Measurements from ENCODE around the gene CNDP2.
"Not testable (repeated sequence)": the region's sequence is repeated elsewhere in the genome, so short reads cannot be mapped to it uniquely, and the experiment has no call there.

CNDP2 gene

DNA sequence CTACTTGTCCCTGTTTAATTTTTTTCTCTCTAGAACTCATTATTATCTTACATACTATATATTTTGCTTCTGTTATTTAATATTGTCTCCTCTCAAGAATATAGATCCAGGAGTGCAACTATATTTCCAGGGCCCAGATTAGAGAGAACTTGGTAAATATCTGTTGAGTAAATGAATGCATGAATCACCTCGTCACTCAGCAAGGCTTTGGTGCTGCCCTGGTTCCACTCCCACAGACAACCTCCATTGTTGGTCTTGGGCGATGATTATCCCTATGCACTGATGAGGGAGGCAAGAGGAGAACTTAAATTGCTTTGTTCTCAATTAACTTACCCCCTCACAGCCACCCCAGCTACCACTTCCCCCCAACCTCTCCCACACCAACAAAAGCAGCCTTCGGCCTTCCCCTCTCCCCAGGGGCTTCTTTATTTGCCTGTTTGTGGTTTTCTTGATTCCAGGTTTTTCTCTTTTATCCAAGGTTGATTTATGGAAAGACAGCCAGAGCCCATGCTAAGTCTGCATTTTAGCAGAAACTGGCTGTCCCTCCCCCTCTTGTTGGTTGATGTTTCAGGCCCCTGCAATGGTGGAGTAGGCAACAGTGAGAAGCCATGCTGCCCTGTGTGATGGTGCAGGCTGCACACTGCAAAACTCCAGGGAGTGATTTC lies 22.1 kb upstream of the CNDP2 start:
- DNase-seq = no peak

DNA sequence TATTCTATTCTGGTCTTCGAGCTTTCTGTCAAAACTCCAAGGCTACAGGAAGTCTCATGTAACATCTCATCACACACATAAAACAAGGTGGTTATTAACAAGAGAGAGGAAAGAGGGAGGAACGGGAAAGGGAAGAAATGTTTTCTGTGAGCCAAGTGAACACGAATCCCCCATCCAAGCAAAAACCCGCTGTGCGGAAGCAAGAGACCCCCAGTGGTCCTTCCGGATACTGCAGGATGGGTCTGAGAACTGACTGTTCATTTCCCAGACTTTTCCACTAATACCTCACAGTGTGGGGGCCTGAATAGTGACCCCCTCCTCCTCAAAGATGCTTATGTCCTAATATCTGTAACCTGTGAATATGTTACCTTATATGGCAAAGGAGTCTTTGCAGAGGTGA lies 20.0 kb upstream of the CNDP2 start:
- peak in 1 of 2 experiments; percentile 44 for DNase-seq

DNA sequence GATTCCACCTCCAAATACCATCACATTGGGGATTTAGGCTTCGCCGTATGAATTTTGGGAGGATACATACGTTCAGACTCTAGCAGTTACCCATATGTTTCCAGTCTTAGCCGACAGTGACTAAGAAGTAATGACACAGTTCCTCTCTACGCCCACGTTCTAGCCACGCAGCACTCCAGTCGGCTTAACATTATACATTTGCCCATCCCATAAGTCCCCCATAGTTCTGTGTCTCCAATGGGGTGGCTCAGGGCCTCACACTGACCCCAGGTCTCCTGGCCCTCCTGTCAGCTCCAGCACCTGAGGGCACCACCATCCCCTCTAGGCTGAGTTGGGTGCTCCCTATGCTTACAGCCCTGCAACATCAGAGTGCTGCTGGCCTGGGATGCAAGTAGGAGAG lies 18.4 kb upstream of the CNDP2 start:
- DNase-seq = no peak

DNA sequence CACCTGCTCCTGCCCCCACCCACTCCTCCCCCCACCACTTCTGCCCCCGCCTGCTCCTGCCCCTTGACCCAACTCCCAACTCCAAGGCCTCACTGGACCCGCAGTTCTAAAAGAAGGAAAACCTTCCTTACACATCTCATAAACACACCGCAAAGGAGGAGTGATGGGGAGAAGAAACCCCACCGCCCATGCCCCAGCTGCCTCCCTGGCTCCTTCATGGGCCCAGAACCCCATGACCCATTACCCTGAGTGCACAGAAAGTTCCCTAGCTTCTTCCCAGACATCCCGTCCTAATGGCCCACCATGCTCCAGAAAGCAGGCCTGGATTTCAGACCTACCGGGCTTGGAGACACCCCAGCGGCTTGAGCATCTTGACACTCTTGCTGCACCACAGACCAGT lies 17.8 kb upstream of the CNDP2 start:
- DNase-seq = no peak

DNA sequence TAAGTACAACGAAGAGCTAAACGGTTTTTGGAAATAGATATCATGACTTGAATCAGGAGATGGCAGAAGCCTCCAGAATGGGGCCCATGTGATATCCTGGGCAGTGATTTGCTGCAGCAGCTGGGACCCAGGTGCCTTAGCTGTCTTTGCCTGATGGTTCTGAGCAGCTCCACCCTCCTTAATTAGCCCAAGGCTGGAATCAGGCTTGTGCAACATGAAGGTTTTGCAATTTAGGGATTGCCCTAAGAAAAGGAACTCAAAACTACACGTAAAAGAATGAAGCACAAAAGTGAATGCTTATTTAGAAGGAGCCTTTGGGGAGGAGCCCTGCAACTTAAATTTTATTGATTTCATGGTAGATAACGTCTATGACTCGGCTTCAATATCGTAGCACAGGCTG lies 17.3 kb upstream of the CNDP2 start:
- DNase-seq = no peak

DNA sequence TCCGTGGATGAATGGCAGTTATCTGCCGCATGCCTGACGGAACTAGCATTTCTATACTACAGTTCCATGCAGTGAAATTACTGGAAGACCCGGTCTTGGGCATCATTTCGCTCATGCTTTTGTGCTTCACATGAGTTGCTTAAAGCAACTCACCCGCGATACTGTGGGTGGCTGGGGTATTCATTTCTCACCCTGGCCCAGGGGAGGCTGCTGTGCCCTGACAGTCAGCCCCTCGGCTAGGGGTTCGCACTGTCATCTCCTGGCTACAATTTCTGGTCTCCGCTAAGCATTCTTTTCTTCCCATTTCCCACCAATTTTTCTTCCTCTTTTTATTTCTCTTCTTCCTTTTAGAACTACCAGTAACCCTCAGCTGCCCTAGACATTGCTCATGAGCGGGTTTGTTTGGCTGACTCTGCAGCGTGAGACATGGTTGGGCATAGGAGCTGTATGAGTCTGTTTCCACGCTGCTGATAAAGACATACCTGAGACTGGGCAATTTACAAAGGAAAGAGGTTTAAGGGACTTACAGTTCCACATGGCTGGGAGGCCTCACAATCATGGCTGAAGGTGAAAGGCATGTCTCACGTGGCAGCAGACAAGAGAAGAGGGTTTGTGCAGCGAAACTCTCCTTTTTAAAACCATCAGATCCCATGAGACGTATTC lies 16.5 kb upstream of the CNDP2 start:
- DNase-seq = no peak

DNA sequence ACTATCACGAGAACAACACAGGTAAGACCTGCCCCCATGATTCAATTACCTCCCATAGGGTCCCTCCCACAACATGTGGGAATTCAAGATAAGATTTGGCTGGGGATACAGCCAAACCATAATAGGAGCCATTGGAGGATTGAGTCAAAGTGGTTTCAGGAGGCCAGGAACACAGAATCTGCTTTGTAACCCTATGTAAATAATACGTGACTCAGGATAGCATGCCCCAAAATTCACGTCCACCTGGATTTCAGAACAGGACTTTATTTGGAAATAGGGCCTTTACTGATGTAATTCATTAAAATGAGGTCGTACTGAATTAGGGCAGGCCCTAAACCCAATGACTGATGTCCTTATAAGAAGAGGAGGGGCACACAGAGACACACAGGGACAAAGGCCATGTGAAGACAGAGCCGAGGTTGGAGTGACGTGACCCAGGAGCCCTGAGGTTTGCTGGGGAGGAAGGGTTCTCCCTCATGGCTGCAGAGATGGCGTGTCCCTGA lies 16.0 kb upstream of the CNDP2 start:
- DNase-seq = no peak

DNA sequence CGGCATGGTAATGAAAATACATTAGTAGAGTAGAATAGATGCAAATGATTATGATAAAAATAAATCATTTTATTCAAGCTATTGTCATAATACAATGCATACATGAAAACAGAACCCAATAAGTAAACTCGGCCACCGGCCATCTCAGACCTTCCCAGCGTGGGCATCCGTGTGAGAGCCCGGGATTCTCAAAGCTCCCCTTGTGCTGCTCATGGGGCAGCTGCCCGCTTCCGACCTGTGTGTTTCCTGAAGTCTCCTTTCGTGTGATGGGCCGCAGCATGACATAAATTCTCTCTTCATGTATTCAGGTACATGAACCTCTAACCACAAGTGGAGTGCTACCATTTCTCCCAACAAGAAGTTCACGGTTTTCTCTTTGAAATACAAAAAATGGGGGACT lies 13.5 kb upstream of the CNDP2 start:
- no peak for DNase-seq

DNA sequence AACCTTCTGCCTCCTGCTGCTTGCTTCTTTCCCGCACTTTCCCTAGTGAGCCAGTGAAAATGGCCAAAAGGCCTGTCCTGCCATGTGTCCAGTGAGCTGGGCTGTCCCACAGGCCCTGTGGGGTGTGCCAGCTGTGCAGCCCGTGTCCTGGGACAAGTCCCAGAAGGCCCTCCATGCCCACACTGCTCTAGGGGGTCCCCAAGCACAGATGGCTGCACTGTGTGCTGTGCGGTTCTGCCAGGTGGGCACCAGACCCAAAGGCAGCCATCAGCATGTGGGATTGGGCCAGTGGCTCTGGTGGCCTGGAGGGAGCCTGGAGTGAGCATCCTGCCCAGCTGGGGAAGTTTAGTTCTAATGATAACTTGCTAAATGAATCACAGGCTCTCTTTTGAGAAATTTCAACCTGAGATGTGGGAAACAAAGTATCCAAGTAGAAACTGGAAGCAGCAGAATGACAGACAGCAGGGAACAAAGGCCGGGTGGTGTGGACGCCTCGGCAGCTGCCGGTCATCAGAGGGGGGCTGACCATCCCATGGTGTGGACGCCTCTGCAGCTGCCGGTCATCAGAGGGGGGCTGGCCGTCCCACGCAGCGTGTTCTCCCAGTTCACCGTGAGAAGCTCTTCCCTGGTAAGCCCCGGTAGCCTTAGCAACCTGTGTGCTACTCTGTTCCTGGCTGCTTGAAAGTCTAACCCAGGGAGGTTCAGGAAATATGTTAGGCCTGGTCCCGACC lies 9.9 kb upstream of the CNDP2 start:
- DNase-seq = no peak

DNA sequence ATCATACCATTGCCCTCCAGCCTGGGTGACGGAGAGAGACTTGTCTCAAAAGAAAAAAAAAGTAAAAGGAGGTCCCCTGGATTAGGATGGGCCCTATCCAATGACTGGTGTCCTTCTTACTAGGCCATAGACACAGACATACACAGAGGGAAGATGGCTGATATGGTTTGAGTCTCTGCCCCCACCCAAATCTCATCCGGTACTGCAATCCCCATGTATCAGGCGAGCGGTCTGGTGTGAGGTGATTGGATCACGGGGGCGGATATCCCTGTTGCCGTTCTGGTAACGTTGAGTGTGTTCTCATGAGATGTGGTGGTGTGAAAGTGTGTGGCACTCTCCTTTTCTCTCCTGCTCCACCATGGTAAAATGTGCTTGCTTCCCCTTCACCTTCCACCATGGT lies 7.8 kb upstream of the CNDP2 start:
- DNase-seq = no peak

DNA sequence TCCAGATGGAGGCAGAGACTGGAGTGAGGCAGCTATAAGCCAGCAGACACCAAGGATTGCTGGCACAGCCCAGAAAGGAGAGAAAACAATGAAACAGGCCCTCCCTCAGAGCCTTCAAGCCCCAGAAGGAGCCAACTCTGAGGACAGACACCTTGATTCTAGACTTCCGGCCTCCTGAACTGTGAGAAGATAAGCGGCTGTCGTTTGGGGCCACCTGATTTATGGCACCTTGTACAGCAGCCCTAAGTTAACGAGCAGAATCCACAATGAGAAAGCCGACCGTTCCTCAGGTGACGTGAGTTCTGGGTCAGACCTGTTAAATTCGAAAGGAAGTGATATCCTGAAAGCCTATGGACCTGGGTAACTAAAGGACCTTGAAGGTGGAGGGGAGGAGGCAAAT lies 7.3 kb upstream of the CNDP2 start:
- DNase-seq = no peak

DNA sequence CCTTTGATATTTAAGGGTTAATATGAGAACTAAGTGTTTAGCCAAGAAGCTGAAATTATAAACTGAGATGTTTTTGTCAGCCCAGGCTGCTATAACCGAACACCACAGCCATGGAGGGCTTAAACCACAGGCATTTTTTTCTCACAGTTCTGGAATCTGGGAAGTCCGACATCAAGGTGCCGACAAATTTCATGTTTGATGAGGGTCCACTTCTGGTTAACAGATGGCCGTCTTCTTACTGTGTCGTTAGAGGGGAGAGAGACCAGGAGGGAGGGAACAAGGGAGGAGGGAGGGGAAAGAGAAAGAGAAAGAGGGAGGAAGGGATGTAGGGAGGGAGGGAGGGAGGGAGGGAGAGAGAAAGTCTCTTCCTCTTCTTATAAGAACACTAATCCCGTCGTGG lies 6.5 kb upstream of the CNDP2 start:
- no peak for DNase-seq

DNA sequence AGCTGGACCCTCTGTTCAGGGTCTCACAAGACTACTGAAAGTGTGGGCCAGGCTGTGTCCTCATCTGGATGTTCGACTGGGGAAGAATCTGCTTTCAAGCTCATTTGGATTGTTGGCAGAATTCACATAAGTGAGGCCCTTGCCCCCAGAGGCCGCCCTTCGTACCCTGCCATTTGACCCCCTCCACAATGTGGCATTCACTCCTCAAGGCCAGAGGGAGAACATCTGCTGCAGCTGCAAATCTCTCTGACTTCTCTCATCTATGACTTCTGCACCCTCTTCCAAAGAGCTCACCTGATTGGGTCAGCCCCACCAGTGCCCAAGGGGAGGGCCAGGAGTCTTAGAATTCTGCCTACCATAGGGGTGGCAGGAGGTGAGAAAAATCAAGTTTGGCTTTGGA lies 3.9 kb upstream of the CNDP2 start:
- DNase-seq = no peak

DNA sequence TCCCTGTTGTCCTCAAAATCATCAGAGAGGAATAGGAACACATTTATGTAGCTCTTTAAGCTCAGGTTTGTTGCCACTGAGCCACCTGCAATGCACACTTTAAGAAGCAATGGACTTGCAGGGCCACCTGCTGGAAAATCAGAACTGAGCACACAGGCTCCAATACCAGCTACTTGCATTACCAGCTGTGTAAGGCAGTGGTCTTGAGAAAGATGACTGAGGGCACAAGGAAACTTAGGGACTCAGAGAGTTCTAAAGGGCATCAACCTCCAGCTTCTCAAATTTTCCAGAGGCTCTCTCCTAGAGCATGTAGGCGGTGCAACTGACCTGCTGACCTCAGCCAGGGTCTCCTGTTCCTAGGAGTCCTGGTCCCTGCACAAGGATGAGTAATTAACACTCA lies 2.5 kb upstream of the CNDP2 start:
- peak; percentile 53 to 79 for DNase-seq

DNA sequence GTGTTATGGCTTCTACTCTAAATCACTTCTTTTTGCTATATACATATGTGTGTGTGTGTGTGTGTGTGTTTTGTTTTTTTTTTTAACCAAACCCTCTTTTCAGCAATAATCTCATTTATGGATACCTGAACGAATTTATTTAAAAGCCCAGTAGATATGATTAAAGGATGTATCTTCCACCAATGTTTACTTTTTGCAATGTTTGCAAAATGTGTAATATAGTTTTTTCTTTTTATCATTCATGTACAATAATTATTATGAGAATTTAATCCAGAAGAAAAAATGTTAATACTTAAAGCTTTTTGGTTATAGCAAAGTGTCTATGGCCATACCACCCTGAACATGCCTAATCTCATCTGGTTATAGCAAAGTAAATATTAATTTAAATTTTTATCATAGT lies 1.6 kb upstream of the CNDP2 start:
- no peak for DNase-seq

DNA sequence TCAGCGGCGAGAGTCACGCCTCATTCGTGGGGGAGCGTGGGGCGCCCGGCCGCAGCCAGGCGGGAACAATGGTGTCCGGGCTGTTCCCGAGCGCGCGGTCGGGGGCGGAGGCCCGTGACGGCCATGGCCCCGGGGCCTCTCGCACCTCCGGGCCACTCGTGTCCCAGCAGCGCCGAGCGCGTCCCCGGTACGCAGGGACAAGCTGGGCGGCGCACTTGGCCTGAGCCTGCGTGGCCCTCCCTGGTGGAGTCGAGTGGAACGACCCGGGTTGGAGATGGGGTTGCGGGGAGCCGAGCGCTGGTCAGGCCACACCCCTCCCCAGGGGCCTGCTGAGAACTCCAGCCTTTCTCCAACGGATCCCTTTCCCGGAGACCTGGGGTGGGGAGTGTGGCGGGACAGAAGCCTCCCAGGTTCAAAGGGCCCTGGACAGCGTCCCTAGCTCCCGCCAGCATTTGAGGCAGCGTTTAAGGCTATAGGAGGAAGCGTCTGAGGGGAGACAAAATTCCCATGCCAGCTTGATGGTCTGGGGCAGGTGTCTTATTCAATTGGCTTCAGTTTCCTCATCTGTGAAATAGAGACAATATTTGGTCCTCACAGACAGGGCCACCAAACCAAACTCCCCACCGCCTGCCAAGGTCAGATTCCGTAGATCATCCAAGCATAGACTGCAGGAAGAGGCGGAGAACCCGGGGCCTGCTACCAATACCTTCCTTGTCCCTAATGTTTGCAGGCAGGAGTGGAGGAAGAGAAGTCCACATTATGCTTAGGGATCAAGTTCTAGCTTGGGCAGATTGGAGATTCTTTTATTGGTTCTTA lies 553 bp downstream of the CNDP2 start:
- DNase-seq = peak; percentile 13 to 44

DNA sequence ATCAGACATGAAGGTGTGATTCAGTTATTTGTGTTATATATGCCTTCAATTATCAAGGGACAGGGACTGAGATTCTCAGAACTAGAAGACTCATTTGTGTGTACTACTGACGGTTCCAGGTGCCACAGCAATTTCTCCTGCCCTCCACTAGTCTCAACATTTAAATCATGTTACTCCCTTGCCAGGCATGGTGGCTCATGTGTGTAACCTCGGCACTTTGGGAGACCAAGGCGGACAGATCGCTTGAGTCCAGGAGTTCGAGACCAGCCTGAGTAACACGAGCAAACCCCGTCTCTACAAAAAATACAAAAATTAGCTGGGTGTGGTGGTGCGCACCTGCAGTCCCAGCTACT lies 1.1 kb downstream of the CNDP2 start:
- DNase-seq = no peak

DNA sequence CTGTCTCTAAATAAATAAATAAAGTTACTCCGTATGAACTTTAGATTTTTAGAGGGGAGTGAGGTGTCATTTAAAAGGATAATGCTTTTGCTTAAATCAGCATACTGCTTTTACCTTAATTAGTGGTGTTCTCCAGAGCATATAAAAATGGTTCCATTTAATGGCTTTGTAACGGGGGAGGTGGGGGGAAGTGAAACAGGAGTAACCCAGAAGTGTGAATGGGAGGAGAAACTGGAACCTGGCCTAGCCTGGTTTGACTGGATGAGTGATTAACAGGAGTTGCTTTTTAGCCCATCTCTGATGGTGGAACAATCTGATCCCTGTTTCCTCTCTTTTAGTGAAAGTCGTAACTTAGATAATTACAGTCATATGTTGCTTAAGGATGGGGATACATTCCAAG lies 1.6 kb downstream of the CNDP2 start:
- no peak for DNase-seq

DNA sequence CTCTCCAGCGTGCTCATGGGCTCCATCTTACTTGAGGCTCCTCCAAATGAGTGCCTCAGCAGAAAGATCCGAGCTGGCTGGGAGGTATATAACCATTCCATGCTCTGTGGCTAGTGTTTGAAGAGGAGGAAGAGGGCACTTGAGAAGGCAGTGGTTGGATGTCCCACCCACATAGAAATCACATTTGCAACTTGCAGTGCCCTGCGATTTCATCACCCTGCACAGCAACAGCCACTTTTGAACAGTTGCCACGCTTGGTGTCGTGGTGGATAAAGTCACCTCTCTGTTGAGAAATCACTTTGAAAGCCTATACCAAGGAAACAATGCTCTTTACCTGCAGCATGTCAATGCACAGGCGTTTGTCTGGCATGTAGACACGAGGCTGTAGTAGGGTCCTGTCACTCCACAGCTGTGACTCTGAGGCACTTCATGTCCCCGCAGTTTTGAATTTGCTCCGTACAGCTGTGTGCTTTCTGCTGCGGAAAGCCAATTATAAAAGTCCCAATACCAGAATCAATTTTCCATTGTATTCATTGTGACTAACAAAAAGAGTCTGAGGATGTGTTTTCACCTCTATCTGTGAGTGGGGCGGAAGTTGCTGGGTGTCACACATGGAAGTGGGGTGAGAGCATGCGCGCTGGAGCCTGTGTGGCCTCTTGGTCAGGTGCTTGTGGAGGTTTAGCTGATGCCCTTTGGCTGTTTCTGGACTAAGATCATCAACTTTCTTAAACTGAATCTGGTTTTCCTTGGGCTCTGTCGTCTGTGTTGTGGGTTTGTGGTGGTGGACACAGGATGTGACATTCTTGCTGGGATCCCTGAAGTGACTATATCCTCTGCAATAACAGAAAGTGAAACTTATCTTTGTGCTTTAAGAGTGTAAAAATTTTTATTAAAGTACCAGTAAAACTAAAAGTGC lies 2.8 kb downstream of the CNDP2 start:
- no peak for DNase-seq

DNA sequence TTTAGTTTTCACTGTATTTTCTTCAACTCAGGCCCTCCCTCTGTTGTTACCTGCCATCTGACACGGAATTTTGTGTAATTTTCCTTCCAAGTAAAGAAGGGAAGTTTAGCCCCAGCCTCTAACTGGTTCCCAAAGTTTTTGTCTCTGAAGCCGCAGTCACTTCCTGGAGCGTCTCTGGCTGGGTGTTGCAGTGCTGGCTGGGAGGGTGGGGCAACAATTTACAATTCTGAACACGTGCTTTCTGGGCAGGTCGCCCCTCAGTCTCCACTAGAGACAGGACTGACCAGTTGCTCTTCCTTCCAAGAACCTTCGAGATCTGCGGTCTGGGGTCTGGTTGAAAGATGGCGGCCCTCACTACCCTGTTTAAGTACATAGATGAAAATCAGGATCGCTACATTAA lies 3.5 kb downstream of the CNDP2 start:
- DNase-seq = no peak

DNA sequence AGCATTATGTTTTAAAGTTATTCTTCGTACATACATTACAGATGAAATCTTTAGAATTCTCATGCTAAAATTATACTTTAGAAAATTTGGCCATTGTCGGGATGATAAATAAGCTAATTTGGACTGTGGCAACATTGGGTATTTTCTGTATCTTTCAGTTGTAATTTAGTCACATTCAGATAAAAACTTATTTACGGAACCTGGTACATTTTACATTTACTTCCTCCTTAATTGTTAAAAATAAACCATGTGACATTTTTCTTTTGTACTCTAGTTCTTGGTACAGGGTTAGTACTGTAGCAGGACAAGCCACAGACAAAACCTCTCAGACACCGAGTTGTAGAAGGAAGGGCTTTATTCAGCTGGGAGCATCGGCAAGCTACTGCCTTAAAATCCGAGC lies 4.2 kb downstream of the CNDP2 start:
- no peak for DNase-seq

DNA sequence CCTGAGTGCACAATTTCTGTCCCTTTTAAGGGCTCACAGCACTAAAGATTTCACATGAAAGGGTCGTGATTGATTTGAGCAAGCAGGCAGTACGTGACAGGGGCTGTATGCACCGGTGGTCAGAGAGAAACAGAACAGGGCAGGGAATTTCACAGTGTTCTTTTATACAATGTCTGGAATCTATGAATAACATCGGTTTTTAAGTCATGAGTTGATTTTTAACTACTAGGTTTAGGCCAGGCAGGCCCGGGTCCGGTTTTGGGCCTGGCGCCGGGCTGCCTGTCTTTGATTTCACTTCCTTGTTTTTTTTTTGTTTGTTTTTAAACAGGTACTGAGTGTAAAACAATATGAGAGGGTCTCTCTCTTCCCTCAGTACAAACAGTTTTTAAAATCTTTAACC lies 4.6 kb downstream of the CNDP2 start:
- not testable (repeated sequence) for DNase-seq

All from SHP77 (cell line).